Transverse colon (tissue), 4 donors: Measurements from ENCODE around the gene SRGN.

Source experiments
- EP300 ChIP-seq: sonication (generic); formaldehyde crosslinking; IDR thresholded peaks from one replicate; pipeline ENCODE4 v1.6.1; 2017; ENCODE audit warnings: antibody characterized with exemption, low read depth
- POLR2A ChIP-seq: fragments of 450-650 bp; IDR thresholded peaks from one replicate; pipeline ENCODE4 v1.6.1; 2016; ENCODE audit warnings: antibody characterized with exemption, mild to moderate bottlenecking, moderate library complexity
- POLR2AphosphoS5 ChIP-seq, 3 donors: sonication (generic); formaldehyde crosslinking; IDR thresholded peaks; one replicate each; pipeline ENCODE4 v1.6.1; 2016; ENCODE audit warnings: antibody characterized with exemption in 3 of 3
- TF ChIP-seq, protein P1 (sequence below), 5 experiments: fragments of 200-600 bp in 3 of 5; fragments of 450-650 bp in 2 of 5; sonication (generic) in 3 of 5; IDR thresholded peaks; 1 replicate in 2 of 5; 2 replicates in 3 of 5; pipeline ENCODE4 v1.5.1; 2016 to 2017; ENCODE audit warnings: antibody characterized with exemption in 5 of 5, inconsistent platforms in 3 of 5, mild to moderate bottlenecking in 2 of 5, moderate library complexity in 1 of 5

- TF ChIP-seq POLR2A (no peak), EP300 (no peak), POLR2AphosphoS5 (IDR thresholded peaks at IDR 0.05) (no peak)
- TF ChIP-seq, protein P1, sequence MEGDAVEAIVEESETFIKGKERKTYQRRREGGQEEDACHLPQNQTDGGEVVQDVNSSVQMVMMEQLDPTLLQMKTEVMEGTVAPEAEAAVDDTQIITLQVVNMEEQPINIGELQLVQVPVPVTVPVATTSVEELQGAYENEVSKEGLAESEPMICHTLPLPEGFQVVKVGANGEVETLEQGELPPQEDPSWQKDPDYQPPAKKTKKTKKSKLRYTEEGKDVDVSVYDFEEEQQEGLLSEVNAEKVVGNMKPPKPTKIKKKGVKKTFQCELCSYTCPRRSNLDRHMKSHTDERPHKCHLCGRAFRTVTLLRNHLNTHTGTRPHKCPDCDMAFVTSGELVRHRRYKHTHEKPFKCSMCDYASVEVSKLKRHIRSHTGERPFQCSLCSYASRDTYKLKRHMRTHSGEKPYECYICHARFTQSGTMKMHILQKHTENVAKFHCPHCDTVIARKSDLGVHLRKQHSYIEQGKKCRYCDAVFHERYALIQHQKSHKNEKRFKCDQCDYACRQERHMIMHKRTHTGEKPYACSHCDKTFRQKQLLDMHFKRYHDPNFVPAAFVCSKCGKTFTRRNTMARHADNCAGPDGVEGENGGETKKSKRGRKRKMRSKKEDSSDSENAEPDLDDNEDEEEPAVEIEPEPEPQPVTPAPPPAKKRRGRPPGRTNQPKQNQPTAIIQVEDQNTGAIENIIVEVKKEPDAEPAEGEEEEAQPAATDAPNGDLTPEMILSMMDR (IDR thresholded peaks at IDR 0.05), result no peak
Measured at GRCh38 chr10:69051710-69052487, 36.0 kb upstream of the SRGN start.
